GM12878 (cell line): ENCODE measurements around the gene GGCT. TPM values are rescaled to one million over a fixed set of nuclear protein-coding genes. Genes with fewer than 3 reads are reported as not detected.

Experiments
- ATAC-seq: fragments of 200-7000 bp; cut with Tn5 transposase; 3 replicates; pipeline ENCODE4 v1.9.1; 2020; ENCODE audit warnings: mild to moderate bottlenecking, moderate library complexity
- BruUV-seq: library from RNA; stranded (reverse); fragments of 400-500 nt; replicated peaks from 2 replicates; lab custom pipeline; 2021; lab: Mats Ljungman, UMichigan
- CTCF ChIA-PET: fragments of 300-600 bp; sonication (Branson Sonifier 250); formaldehyde crosslinking; extraction: SDS; loops from one replicate; lab custom pipeline; 2021; ENCODE audit warnings: inconsistent platforms; lab: Yijun Ruan, JAX
- POLR2A ChIA-PET: fragments of 350-600 bp; formaldehyde crosslinking; extraction: SDS; loops from one replicate; lab custom pipeline; 2021; ENCODE audit warnings: inconsistent platforms; lab: Charles Lee
- RAD21 ChIA-PET: fragments of 300-600 bp; sonication (Branson Sonifier 250); formaldehyde crosslinking; loops from one replicate; lab custom pipeline; 2023; ENCODE audit warnings: antibody characterized with exemption; ENCODE audit not compliant: unreplicated experiment; lab: Charles Lee
- SMC1A ChIA-PET: fragments of 300-600 bp; sonication (Branson Sonifier 250); formaldehyde crosslinking; loops from one replicate; lab custom pipeline; 2023; ENCODE audit not compliant: unreplicated experiment, uncharacterized antibody; lab: Charles Lee
- DNase-seq: peaks from one replicate; pipeline ENCODE4 v3.0.0-alpha.2; 2011; ENCODE audit warnings: low read depth, low spot score
- FAIRE-seq: peaks from 3 replicates; lab custom pipeline; 2011; peaks lifted over from hg19 to GRCh38; lab: Jason Lieb, UNC
- H2AFZ ChIP-seq: 2 replicates; pipeline ENCODE4 v1.6.0; 2011; ENCODE audit warnings: low read depth, low read length, control low read depth; ENCODE audit not compliant: control insufficient read depth
- H3K27ac ChIP-seq: 2 replicates; pipeline ENCODE4 v1.5.1; 2011; ENCODE audit warnings: control low read depth; ENCODE audit not compliant: control insufficient read depth, insufficient read depth
- H3K27me3 ChIP-seq, 2 experiments: replicated peaks in 1 of 2; 2 replicates each; pipeline versions ENCODE4 v1.6.0 to v1.6.1; 2011; ENCODE audit warnings: low read length in 1 of 2; ENCODE audit not compliant: control insufficient read depth in 2 of 2, insufficient read depth in 2 of 2
- H3K36me3 ChIP-seq, 2 experiments: 2 replicates each; pipeline ENCODE4 v1.5.1; 2011; ENCODE audit warnings: low read length in 1 of 2; ENCODE audit not compliant: control insufficient read depth in 2 of 2, insufficient read depth in 2 of 2
- H3K4me1 ChIP-seq: 2 replicates; pipeline ENCODE4 v1.6.1; 2011; ENCODE audit warnings: mild to moderate bottlenecking, low read length, moderate library complexity, mixed read lengths; ENCODE audit not compliant: control insufficient read depth, insufficient read depth
- H3K4me2 ChIP-seq: 2 replicates; pipeline ENCODE4 v1.6.0; 2011; ENCODE audit warnings: control low read depth; ENCODE audit not compliant: control insufficient read depth, insufficient read depth
- H3K4me3 ChIP-seq: fragments of 200-600 bp; sonication (generic); 2 replicates; pipeline ENCODE4 v1.5.1; 2016
- H3K79me2 ChIP-seq: 2 replicates; pipeline ENCODE4 v1.6.0; 2011; ENCODE audit warnings: low read length; ENCODE audit not compliant: control insufficient read depth, insufficient read depth
- H3K9ac ChIP-seq: 2 replicates; pipeline ENCODE4 v1.8.0; 2011; ENCODE audit warnings: low read length, control low read depth, mixed read lengths; ENCODE audit not compliant: control insufficient read depth, insufficient read depth
- H3K9me3 ChIP-seq: replicated peaks from 3 replicates; pipeline ENCODE4 v1.5.1; 2011; ENCODE audit warnings: mild to moderate bottlenecking, low read length; ENCODE audit not compliant: control insufficient read depth, insufficient read depth
- H4K20me1 ChIP-seq: 2 replicates; pipeline ENCODE4 v1.6.0; 2011; ENCODE audit not compliant: control insufficient read depth, insufficient read depth
- ATF7 ChIP-seq: fragments of 450-650 bp; IDR thresholded peaks from 2 replicates; pipeline ENCODE4 v1.6.1; 2016; ENCODE audit warnings: low read depth, mild to moderate bottlenecking
- BRCA1 ChIP-seq: IDR thresholded peaks from 2 replicates; pipeline ENCODE4 v1.6.1; 2011; ENCODE audit warnings: low read depth, low read length, improper control_type of control experiment
- CBX3 ChIP-seq: fragments of 200-600 bp; sonication (generic); IDR thresholded peaks from 2 replicates; pipeline ENCODE4 v1.6.1; 2016; ENCODE audit warnings: low read depth, borderline replicate concordance
- DPF2 ChIP-seq: fragments of 450-650 bp; IDR thresholded peaks from 2 replicates; pipeline ENCODE4 v1.6.1; 2017; ENCODE audit warnings: mild to moderate bottlenecking
- EED ChIP-seq: sonication (generic); IDR thresholded peaks from 2 replicates; pipeline ENCODE4 v1.6.1; 2016; ENCODE audit warnings: antibody characterized with exemption, low read depth
- KLF5 ChIP-seq: fragments of 450-650 bp; IDR thresholded peaks from 2 replicates; pipeline ENCODE4 v1.6.1; 2014; ENCODE audit warnings: mild to moderate bottlenecking; ENCODE audit not compliant: partially characterized antibody
- MEF2A ChIP-seq: IDR thresholded peaks from 2 replicates; pipeline ENCODE4 v1.6.1; 2011; ENCODE audit warnings: low read depth, mild to moderate bottlenecking, low read length, moderate library complexity; ENCODE audit not compliant: insufficient read depth
- MXI1 ChIP-seq: fragments of 150-350 bp; IDR thresholded peaks from 2 replicates; pipeline ENCODE4 v1.6.1; 2011; ENCODE audit warnings: low read depth, mild to moderate bottlenecking, inconsistent platforms, low read length, improper control_type of control experiment
- WGBS: methylation state at CpG from one replicate; pipeline ENCODE4 v1.1.6; 2016; ENCODE audit warnings: low lambda C conversion rate; ENCODE audit not compliant: insufficient replicate concordance, insufficient coverage; ENCODE audit errors: missing lambda C conversion rate; 5-methylcytosine and 5-hydroxymethylcytosine counted together
- in situ Hi-C: fragments of 300-500 bp; cut with MboI; formaldehyde crosslinking; loops from 9 replicates; pipeline ENCODE4 v1.14.3; 2018; ENCODE audit warnings: mixed read lengths
- intact Hi-C: fragments of 100-400 bp; cut with micrococcal nuclease; formaldehyde crosslinking; loops from one replicate; pipeline ENCODE4 v1.14.2; 2022; ENCODE audit not compliant: unreplicated experiment
- polyA plus RNA-seq, 11 experiments: library from polyadenylated mRNA; depleted of rRNA in 4 of 11; unstranded in 6 of 11; stranded (reverse) in 5 of 11; fragments of >200 nt; fragmentation: Nextera tagmentation in 4 of 11; fragmentation: Illumina TruSeq in 1 of 11; extraction: Ambion mirVana in 4 of 11; extraction: Trizol in 1 of 11; gene quantifications; 1 replicate in 1 of 11; 2 replicates in 10 of 11; pipeline versions ENCODE4 v1.2.1 to v1.2.3, GENCODE V29; 2011 to 2016; ENCODE audit warnings: inconsistent platforms in 2 of 11, missing spikeins in 2 of 11, low read depth in 1 of 11
- total RNA-seq, 4 experiments: library from RNA; depleted of rRNA in 3 of 4; stranded (reverse); fragments of >200 nt in 3 of 4; fragmentation: Illumina TruSeq in 1 of 4; extraction: Trizol in 1 of 4; gene quantifications; 2 replicates each; pipeline versions ENCODE4 v1.2.1 to v1.2.3, GENCODE V29; 2013 to 2021
- TF ChIP-seq, protein P1 (sequence below): fragments of 450-650 bp; conservative IDR thresholded peaks from 2 replicates; pipeline ENCODE4 v1.6.1; 2017; ENCODE audit warnings: mild to moderate bottlenecking, moderate library complexity
- TF ChIP-seq, protein P2 (sequence below): fragments of 450-650 bp; IDR thresholded peaks from 2 replicates; pipeline ENCODE4 v1.6.1; 2016; ENCODE audit warnings: mild to moderate bottlenecking
- TF ChIP-seq, protein P3 (sequence below): fragments of 450-650 bp; IDR thresholded peaks from 2 replicates; pipeline ENCODE4 v1.6.1; 2017; ENCODE audit warnings: mild to moderate bottlenecking, moderate library complexity

Gene GGCT
- total and polyA plus RNA-seq, 10 of the 15 experiments (the other 5 are each of a cell fraction or from before 2014, with no cell fraction given): 57.0 to 215 (median 92.3) TPM

DNA sequence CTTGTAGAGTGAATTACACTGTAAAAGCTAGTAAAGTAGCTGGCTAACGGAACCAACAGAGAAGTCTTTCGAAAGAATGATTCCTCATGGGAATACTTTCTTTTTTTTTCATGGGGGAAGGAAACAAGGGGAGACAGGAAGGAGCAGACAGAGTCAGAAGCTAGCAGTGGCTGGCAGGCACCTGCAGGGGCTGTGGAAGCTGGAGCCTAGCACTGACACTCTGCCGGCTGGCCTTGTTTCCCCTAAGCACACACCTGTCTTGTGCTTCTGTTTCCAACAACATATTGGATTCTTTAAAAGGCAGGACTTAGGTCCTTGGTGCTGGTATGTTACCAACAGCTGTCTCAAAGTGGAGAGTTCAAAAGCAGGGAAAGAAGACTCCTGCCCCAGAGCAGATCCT, 50.7 kb downstream of the GGCT start (continued):
- TF ChIP-seq MXI1 (no peak), ATF7 (no peak), DPF2 (no peak)
- TF ChIP-seq, all 136 proteins: peak for 0

DNA sequence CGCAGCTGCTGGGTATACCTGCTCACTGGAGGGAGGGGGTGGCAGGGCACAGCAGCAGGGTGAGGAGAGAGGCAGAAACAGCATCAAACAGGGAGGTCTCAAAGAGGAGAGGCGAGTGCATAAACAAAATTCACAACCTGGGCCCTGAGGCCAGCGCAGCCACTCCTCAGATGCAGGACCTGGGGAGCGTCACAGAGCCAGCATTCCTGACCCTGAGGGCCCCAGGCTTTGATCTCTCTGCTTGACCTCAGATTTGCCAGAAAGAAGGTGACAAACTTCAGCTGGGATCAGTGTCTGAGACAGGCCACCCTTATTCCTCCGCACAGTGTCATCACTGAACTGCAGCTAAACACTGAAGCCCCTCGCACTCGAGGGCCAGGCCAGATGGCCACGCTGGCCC, 51.6 kb downstream of the GGCT start:
- ChIA-PET SMC1A (interaction anchor here (1.0 kb wide), 1 partner anchor 21 kb away, joined by 4 read pairs; no protein-coding TSS in a partner anchor), CTCF (no interaction called here), RAD21 (no interaction called here), POLR2A (no interaction called here)
- H3K4me1 ChIP-seq: no peaks in the 10 kb centered on the region
- no peaks in the 10 kb centered on the region for H4K20me1 ChIP-seq
- intact Hi-C loops: no loop called here
- ATAC-seq (no peak), FAIRE-seq (no peak), DNase-seq (no peak)
- TF ChIP-seq MEF2A (no peak), CBX3 (no peak), KLF5 (no peak), EED (no peak), BRCA1 (no peak)
- TF ChIP-seq, protein P1, sequence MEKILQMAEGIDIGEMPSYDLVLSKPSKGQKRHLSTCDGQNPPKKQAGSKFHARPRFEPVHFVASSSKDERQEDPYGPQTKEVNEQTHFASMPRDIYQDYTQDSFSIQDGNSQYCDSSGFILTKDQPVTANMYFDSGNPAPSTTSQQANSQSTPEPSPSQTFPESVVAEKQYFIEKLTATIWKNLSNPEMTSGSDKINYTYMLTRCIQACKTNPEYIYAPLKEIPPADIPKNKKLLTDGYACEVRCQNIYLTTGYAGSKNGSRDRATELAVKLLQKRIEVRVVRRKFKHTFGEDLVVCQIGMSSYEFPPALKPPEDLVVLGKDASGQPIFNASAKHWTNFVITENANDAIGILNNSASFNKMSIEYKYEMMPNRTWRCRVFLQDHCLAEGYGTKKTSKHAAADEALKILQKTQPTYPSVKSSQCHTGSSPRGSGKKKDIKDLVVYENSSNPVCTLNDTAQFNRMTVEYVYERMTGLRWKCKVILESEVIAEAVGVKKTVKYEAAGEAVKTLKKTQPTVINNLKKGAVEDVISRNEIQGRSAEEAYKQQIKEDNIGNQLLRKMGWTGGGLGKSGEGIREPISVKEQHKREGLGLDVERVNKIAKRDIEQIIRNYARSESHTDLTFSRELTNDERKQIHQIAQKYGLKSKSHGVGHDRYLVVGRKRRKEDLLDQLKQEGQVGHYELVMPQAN: no peak
- TF ChIP-seq, protein P2, sequence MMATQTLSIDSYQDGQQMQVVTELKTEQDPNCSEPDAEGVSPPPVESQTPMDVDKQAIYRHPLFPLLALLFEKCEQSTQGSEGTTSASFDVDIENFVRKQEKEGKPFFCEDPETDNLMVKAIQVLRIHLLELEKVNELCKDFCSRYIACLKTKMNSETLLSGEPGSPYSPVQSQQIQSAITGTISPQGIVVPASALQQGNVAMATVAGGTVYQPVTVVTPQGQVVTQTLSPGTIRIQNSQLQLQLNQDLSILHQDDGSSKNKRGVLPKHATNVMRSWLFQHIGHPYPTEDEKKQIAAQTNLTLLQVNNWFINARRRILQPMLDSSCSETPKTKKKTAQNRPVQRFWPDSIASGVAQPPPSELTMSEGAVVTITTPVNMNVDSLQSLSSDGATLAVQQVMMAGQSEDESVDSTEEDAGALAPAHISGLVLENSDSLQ: no peak
- TF ChIP-seq, protein P3, sequence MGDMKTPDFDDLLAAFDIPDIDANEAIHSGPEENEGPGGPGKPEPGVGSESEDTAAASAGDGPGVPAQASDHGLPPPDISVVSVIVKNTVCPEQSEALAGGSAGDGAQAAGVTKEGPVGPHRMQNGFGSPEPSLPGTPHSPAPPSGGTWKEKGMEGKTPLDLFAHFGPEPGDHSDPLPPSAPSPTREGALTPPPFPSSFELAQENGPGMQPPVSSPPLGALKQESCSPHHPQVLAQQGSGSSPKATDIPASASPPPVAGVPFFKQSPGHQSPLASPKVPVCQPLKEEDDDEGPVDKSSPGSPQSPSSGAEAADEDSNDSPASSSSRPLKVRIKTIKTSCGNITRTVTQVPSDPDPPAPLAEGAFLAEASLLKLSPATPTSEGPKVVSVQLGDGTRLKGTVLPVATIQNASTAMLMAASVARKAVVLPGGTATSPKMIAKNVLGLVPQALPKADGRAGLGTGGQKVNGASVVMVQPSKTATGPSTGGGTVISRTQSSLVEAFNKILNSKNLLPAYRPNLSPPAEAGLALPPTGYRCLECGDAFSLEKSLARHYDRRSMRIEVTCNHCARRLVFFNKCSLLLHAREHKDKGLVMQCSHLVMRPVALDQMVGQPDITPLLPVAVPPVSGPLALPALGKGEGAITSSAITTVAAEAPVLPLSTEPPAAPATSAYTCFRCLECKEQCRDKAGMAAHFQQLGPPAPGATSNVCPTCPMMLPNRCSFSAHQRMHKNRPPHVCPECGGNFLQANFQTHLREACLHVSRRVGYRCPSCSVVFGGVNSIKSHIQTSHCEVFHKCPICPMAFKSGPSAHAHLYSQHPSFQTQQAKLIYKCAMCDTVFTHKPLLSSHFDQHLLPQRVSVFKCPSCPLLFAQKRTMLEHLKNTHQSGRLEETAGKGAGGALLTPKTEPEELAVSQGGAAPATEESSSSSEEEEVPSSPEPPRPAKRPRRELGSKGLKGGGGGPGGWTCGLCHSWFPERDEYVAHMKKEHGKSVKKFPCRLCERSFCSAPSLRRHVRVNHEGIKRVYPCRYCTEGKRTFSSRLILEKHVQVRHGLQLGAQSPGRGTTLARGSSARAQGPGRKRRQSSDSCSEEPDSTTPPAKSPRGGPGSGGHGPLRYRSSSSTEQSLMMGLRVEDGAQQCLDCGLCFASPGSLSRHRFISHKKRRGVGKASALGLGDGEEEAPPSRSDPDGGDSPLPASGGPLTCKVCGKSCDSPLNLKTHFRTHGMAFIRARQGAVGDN: no peak
- H3K4me3 ChIP-seq: no peak overlapping the region
- 96% methylated on average over 8 of the region's 8 CpGs for WGBS
- in situ Hi-C loops: no loop called here
- H2AFZ ChIP-seq: no peak overlapping the region
- H3K4me2 ChIP-seq: no peak overlapping the region
- no peak overlapping the region for H3K27ac ChIP-seq
- peaks cover 0 to 12% of the 10 kb centered on the region in 2 experiments; a peak in 2 of 4 replicates for H3K36me3 ChIP-seq
- no peaks in the 10 kb centered on the region for H3K27me3 ChIP-seq
- no peaks in the 10 kb centered on the region for H3K9me3 ChIP-seq
- no peak overlapping the region for H3K9ac ChIP-seq
- H3K79me2 ChIP-seq: no peaks in the 10 kb centered on the region
- BruUV-seq: no TSS peak
